T47D (cell line): ENCODE results near the gene GIPR.

Source experiments
- DNase-seq, 2 experiments: peaks; one replicate each; pipeline versions ENCODE4 v3.0.0 to v3.0.0-alpha.2; 2011 to 2012; ENCODE audit warnings: low read depth in 1 of 2, low spot score in 1 of 2
- JUND ChIP-seq: IDR thresholded peaks from 2 replicates; pipeline ENCODE4 v1.6.1; 2012; ENCODE audit warnings: low read depth
- in situ Hi-C: cut with HindIII; loops from 2 replicates; pipeline ENCODE4 v1.10.0; 2016; ENCODE audit warnings: low sequenced_read_pairs, low pct_unique_long_range_greater_than_20kb

Gene GIPR

DNA sequence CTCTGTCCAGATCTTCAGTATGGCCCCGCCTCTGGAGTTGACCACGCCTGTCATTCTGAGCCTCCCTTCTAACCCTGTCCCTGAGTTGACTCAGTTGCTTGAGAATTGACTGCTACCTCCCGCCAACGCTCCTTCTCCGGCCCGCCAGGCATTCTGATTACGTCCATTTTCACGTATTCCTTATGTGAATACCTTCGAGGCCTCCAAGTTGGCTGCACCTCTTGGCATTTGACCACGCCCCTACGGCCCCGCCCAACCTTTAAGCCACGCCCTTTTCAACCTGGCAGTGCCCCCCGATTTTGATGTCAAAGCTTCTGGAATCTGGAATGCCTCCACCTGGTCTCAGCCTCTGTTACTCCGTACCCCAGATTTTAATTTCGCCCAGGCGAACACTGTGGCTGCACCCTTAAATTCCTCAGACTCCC lies 27.2 kb upstream of the GIPR start:
- DNase-seq = peak; percentile 54 to 90
- TF ChIP-seq JUND = no peak
- in situ Hi-C loops = no loop called here

DNA sequence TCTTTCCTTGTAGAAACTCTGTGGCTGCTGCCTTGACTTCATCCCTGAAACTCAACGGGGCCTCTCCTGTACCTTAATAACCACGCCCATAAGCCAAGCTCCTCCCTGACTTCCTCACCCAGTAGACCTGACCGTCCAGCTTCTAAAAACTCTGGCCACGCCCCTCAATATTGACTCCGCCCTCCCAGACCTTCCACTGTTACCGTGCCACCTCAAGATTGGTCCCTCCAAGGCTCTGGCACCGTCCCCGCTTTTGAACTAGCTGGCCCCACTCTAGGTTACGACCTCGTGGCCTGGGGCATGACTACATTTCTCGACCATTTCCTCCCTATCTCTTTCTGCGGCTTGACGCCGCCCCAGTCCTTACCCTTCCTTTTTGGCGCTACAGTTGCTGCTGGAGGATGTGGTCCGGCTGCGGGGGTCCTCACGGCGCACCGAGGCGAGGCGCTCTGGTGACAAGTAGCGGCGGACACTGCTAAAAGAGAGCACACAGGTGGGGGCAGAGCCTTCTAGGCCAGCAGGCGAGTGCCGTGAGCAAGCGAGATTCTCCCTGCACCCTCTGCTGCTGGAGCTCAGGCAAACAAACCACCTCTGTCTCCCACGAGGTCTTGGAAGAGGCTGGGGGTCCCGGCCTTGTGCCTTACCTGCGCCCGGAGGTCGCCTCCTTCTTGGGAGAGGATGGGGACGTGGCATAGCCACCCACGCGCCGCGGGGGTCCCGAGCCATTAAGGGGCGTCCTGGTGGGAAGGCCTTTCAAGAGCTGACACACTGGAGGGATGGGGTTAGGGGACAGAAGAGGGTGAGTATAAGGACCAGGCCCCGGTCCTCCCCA lies 26.5 kb upstream of the GIPR start:
- TF ChIP-seq JUND = no peak
- in situ Hi-C loops = no loop called here
- DNase-seq = peak; percentile 88 to 97

DNA sequence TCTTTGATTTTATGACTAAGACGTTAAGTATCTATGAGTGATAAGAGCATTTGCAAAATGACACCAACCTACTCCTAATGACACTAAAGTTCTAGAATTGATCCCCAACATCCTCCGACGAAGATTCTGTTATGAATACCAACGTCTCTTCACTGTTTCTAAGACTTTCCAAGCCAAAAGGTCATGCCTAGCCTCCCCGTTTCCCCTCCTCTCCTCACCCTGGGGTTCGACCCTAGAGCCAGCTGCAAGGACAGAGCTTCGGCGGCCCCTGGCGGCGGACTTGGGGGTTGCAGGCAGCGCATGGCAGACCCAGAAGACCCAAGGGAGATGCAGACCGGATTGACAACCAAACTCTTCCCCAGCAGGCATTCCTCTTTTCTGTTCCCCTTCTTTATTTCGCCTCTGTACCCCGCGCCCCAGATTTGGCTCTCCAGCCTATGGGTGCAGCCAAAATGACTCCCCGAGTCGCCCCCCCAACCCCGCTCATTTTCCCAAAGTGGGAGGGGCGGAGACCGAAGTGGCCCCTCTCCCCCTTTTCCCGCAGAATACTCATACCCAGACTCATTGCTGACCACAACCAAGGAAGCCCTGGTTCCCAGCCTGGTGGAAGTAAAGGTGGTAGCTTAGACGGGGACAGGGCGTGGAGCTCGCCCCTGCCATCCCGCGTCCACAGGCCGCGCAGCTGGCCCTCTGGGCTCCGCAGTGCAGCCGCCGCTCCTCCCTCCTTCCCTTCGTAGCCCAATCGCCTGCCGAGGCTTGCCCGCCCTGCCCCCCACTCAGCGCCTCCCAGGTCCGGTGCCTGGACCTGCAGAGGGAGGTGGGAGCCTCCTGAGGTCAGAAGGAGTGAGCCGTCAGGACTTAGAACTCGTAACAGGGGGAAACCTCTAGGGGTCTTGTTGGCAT lies 24.7 kb upstream of the GIPR start:
- no peak for TF ChIP-seq JUND
- DNase-seq = peak; percentile 82 to 86
- in situ Hi-C loops = no loop called here

DNA sequence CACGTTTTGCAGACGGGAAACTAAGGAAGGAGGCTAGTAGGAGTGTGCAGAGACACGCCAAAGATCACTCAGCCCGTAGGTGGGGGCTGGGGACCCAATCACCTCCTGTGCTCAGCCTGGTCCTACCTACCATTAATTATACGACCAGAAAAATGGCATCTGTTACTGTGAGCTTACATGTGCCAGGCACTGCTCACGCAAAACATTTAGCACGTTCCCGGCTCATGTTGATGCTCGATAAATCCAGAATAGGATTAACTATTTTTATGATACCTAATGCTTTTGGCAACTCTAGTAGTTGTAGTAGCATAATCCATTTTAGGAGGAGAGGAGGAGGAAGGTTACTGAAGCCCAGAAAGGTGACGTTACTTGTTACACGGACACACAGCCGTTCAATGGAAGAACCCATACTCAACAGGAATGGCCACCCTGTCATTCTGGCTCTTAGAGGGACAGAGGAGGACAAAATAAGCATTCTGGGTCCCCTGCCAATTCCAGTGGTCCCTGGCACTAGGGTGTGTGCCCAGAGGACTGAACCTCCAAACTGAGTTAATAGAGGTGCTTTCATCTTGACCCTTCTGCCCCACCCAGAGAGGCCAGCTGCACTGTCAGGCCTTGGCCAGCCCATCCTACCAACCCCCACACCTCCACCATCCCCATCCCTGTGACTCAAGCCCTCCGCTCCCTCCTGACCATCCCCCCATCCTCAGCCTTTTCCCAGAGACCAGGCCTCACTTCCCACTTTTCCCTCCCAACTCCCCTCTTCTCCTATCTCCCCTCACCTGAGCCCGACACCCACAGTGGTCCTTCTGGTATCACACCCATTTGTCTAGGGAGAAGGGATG lies 23.9 kb upstream of the GIPR start:
- TF ChIP-seq JUND = no peak
- in situ Hi-C loops = no loop called here
- DNase-seq = no peak

DNA sequence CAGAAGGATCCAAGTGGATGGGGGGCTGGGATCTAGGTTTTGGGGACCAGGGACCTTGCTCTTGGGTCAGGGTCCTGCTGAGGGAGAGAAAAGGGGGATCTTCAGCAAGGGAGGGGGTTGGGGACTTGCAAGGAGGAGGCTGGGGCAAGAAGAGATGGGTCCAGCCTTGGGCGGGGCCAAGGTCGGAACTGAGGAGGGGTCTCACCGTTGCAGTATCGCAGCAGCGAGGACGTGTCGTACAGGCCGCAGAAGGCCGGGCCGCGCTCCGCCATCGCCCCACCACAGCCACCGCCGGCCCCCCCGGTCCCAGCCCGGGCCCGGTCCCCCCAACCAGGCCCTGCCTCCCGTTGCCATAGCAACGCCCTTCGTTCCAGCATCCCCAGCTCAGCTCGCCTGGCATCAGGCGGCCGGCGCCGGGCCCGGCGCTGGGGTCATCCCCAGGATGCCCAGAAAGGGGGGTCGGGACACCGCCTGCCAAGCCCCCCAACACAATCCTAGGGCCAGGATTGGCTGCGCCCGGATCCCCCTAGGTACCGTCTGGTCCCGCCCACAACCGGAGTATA lies 22.9 kb upstream of the GIPR start:
- in situ Hi-C loops = no loop called here
- DNase-seq = no peak
- no peak for TF ChIP-seq JUND

DNA sequence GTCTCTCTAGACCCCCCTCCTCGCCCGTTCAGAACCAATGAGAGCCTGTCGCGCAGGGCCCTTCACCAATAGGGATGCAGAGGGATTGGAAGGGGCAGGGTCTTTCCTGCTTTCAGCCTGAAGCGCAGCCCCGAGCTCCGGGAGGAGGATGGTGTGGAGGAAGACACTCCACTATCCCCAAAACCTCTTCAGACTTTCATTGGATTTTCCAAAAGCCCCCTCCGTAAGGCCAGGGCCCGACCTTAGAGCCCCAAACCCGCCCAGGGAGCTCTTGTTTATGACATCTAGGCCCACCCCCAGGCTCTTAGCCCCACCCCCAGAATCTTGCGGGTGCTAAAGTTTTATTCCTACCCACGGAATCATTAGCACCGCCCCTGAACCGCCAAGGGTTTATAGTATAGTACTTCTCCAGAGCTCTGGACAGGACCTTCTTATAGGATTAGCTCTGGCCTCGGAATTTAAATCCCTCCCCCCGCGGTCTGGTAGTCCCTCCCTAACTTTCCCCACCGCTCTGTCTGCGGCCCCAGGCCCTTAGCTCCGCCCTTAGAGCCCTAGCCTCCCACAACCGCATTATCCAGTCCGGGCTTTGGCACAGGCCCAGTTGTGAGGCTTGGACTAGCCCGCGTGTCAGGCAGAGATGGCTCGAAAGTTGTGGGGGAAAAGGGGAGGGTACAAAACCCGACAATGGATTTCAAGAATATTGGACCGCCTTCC lies 22.2 kb upstream of the GIPR start:
- peak; percentile 83 to 86 for DNase-seq
- no peak for TF ChIP-seq JUND
- in situ Hi-C loops = no loop called here

DNA sequence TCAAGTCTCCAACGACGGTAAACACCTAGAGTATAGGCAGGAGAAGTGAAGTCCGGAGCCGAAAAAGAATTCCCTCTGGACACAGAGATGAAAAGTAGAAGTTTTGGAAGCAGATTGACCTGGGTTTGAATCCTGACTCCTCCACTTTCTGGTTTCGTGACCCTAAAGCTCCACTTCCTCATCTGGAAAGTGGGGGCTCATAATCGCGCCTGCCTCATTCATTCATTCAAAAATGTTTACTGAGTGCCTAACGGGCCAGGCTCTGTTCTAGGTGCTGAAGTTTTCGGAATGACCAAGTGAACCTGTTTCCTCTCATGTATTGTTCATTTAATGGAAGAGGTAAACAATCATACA lies 21.7 kb upstream of the GIPR start:
- in situ Hi-C loops = no loop called here
- no peak for DNase-seq
- TF ChIP-seq JUND = no peak

DNA sequence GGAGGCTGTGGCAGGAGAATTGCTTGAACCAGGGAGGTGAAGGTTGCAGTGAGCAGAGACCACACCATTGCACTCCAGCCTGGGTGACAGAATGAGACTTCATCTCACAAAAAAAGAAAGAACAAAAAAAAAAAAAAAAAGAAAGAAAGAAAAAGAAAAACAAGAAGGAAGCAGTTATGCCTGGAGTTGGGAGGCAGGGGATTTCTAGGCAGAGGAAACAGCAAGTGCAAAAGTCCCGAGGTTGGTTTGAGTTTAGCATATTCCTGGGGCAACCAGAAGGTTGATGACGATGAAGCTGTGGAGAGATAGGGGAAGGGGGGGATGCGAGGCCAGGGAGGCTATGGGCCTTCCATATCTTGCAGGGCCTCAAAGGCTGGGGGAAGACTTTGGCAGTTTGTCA lies 17.3 kb upstream of the GIPR start:
- TF ChIP-seq JUND = no peak
- in situ Hi-C loops = no loop called here
- no peak for DNase-seq

DNA sequence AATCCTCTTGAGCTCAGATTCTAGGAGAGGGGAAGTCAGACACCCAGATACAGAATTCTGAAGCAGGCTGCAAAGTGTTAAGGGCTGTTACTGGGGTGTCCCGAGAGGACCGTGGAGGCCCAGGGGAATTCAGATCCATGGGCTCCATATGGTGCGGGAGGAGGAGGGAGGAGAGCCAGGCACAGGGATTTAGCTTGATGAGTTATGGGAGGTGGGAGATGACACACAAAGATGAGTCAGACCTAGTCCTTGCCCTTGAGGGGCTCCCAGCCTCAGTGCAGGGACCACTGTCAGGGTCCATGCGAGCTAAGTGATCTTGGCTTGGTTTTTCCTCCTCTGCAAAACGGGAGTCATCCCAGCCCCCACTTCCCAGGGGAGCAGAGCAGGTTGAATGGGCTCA lies 14.4 kb upstream of the GIPR start:
- TF ChIP-seq JUND = no peak
- in situ Hi-C loops = no loop called here
- DNase-seq = no peak

DNA sequence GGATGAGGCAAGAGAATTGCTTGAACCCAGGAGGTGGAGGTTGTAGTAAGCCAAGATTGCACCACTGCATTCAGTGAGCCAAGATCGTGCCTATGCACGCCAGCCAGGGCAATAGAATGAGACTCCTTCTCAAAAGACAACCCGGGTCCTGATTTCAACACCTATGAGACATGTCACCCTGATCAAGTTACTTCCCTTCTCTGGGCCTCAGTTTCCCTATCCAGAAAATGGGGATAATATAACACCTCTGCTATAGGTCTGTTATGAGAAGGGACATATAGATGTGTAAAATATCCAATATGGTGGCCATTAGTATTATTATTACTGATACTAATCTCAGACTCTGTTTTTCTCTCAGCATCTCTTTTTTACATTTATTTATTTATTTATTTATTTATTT lies 12.9 kb upstream of the GIPR start:
- in situ Hi-C loops = no loop called here
- no peak for DNase-seq
- no peak for TF ChIP-seq JUND

DNA sequence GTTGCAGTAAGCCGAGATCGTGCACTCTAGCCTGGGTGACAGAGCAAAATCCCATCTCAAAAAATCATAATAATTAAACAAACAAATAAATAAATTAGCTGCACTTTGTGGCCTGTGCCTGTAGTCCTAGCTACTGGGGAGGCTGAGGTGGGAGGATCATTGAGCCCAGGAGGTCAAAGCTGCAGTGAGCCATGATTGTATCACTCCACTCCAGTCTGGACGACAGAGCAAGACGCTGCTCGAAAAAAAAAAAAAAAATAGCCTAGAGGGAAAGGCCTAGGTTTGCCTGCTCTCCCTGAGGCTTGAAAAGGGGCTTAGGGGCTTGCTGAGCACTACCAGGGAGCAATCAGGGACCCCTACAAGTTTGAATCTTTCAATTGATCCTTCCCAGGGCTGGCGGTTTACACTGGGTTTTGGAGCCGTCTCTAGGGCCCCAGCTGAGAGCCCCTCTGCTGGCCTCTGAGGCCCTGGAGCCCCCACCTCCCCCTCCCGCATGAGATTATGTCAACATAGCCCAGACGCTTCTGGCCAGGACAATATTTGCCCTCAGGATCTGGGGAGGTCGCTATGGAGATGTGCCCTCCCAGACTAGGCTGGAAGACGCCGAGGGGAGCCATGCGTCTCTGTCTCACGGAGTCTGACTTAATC lies 10.4 kb upstream of the GIPR start:
- DNase-seq = no peak
- in situ Hi-C loops = no loop called here
- no peak for TF ChIP-seq JUND
